Osteoblast (primary cell): ENCODE measurements around the gene RNPEPL1. TPM values are rescaled to one million over a fixed set of nuclear protein-coding genes. Genes with fewer than 3 reads are reported as not detected.
A peak's percentile ranks its signal among the peaks of the same experiment; 100 is the strongest.

Source experiments
- DNase-seq: peaks from one replicate; pipeline ENCODE4 v3.0.0; 2011; ENCODE audit warnings: low spot score, mixed read lengths; ENCODE audit not compliant: insufficient read length; ENCODE audit errors: missing footprints
- H2AFZ ChIP-seq: 2 replicates; pipeline ENCODE4 v1.6.0; 2011; ENCODE audit warnings: mild to moderate bottlenecking, low read length
- H3K27ac ChIP-seq: 2 replicates; pipeline ENCODE4 v1.5.1; 2011; ENCODE audit warnings: mild to moderate bottlenecking, low read depth, low read length, moderate library complexity
- H3K27me3 ChIP-seq: 2 replicates; pipeline ENCODE4 v1.6.0; 2012; ENCODE audit warnings: mild to moderate bottlenecking, control low read depth, inconsistent platforms, low read length, moderate library complexity; ENCODE audit not compliant: insufficient read depth
- H3K36me3 ChIP-seq: 2 replicates; pipeline ENCODE4 v1.5.1; 2011; ENCODE audit warnings: mild to moderate bottlenecking, low read length, control low read depth, moderate library complexity; ENCODE audit not compliant: insufficient read depth
- H3K4me1 ChIP-seq: 2 replicates; pipeline ENCODE4 v1.5.1; 2011; ENCODE audit warnings: mild to moderate bottlenecking, low read length, control low read depth, moderate library complexity; ENCODE audit not compliant: insufficient read depth
- H3K4me2 ChIP-seq: 2 replicates; pipeline ENCODE4 v1.6.0; 2011; ENCODE audit warnings: mild to moderate bottlenecking, low read length; ENCODE audit not compliant: insufficient read depth
- H3K4me3 ChIP-seq: fragments of 200-600 bp; sonication (generic); 3 replicates; pipeline ENCODE4 v1.5.1; 2012; ENCODE audit warnings: mild to moderate bottlenecking, low read length, inconsistent platforms; ENCODE audit not compliant: insufficient read depth
- H3K79me2 ChIP-seq: 2 replicates; pipeline ENCODE4 v1.6.0; 2012; ENCODE audit warnings: mild to moderate bottlenecking, low read length, control low read depth, inconsistent platforms; ENCODE audit not compliant: insufficient read depth
- H3K9me3 ChIP-seq: 2 replicates; pipeline ENCODE4 v1.5.1; 2011; ENCODE audit warnings: low read depth, low read length, control low read depth
- H4K20me1 ChIP-seq: 2 replicates; pipeline ENCODE4 v1.6.0; 2012; ENCODE audit warnings: mild to moderate bottlenecking, low read length, control low read depth; ENCODE audit not compliant: insufficient read depth
- CTCF ChIP-seq: IDR thresholded peaks from 2 replicates; pipeline ENCODE4 v1.5.1; 2011; ENCODE audit warnings: mild to moderate bottlenecking, low read depth, low read length, moderate library complexity; ENCODE audit errors: extremely low read depth
- total RNA-seq: library from RNA; depleted of rRNA; stranded (reverse); fragments of >200 nt; gene quantifications from 2 replicates; pipeline ENCODE4 v1.2.3, GENCODE V29; 2012

Gene RNPEPL1
- total RNA-seq, 1 donor: 13.0 TPM

GRCh38 chr2:240554767-240555493 lies 13.4 kb upstream of the RNPEPL1 start:
- no peaks in the 10 kb centered on the region for H3K9me3 ChIP-seq
- no peak overlapping the region for H3K4me2 ChIP-seq
- peaks cover 30% of the 10 kb centered on the region for H4K20me1 ChIP-seq
- peaks cover 25% of the 10 kb centered on the region for H3K4me1 ChIP-seq
- peaks cover 10% of the 10 kb centered on the region for H3K36me3 ChIP-seq
- no peak overlapping the region for H2AFZ ChIP-seq
- H3K27ac ChIP-seq: no peak overlapping the region
- H3K79me2 ChIP-seq: peaks cover 49% of the 10 kb centered on the region
- H3K4me3 ChIP-seq: no peak overlapping the region
- peak; percentile 88 for DNase-seq
- H3K27me3 ChIP-seq: no peaks in the 10 kb centered on the region
- no peak for TF ChIP-seq CTCF

- Histone ChIP-seq H3K79me2 (peaks cover 49% of the 10 kb centered on the region), H3K9me3 (no peaks in the 10 kb centered on the region), H3K27ac (no peak overlapping the region), H3K27me3 (no peaks in the 10 kb centered on the region), H3K4me1 (peaks cover 27% of the 10 kb centered on the region), H4K20me1 (peaks cover 30% of the 10 kb centered on the region), H3K36me3 (peaks cover 9% of the 10 kb centered on the region), H3K4me2 (no peak overlapping the region), H3K4me3 (no peak overlapping the region), H2AFZ (no peak overlapping the region)
- DNase-seq: peak; percentile 58
- no peak for TF ChIP-seq CTCF
Observed at GRCh38 chr2:240555541-240556250, 12.6 kb upstream of the RNPEPL1 start.

- H3K4me2 ChIP-seq: peak overlapping the region; percentile 90
- peaks cover 49% of the 10 kb centered on the region for H3K79me2 ChIP-seq
- H3K27ac ChIP-seq: no peak overlapping the region
- H2AFZ ChIP-seq: no peak overlapping the region
- peaks cover under 1% of the 10 kb centered on the region for H3K36me3 ChIP-seq
- H3K27me3 ChIP-seq: no peaks in the 10 kb centered on the region
- H3K9me3 ChIP-seq: no peaks in the 10 kb centered on the region
- TF ChIP-seq CTCF: peak; percentile 62
- peak; percentile 95 for DNase-seq
- H3K4me3 ChIP-seq: peak overlapping the region; percentile 74
- peaks cover 32% of the 10 kb centered on the region for H3K4me1 ChIP-seq
- H4K20me1 ChIP-seq: peaks cover 30% of the 10 kb centered on the region
Observed at GRCh38 chr2:240556553-240557100, 11.7 kb upstream of the RNPEPL1 start.

GRCh38 chr2:240557101-240557751 lies 11.1 kb upstream of the RNPEPL1 start:
- Histone ChIP-seq H3K4me2 (peak overlapping the region; percentile 90), H3K9me3 (no peaks in the 10 kb centered on the region), H2AFZ (peak overlapping the region; percentile 51), H3K79me2 (peaks cover 49% of the 10 kb centered on the region), H3K27me3 (no peaks in the 10 kb centered on the region), H3K27ac (peak overlapping the region; percentile 23), H3K36me3 (no peaks in the 10 kb centered on the region), H3K4me3 (peak overlapping the region; percentile 74), H3K4me1 (peaks cover 36% of the 10 kb centered on the region), H4K20me1 (peaks cover 30% of the 10 kb centered on the region)
- no peak for DNase-seq
- TF ChIP-seq CTCF: no peak
